ENCODE data around the gene CREB3L1. TPM values are rescaled to one million over a fixed set of nuclear protein-coding genes. Genes with fewer than 3 reads are reported as not detected.

The CREB3L1 gene
- total RNA-seq, 1 experiment from 2014 or later = not detected

DNA sequence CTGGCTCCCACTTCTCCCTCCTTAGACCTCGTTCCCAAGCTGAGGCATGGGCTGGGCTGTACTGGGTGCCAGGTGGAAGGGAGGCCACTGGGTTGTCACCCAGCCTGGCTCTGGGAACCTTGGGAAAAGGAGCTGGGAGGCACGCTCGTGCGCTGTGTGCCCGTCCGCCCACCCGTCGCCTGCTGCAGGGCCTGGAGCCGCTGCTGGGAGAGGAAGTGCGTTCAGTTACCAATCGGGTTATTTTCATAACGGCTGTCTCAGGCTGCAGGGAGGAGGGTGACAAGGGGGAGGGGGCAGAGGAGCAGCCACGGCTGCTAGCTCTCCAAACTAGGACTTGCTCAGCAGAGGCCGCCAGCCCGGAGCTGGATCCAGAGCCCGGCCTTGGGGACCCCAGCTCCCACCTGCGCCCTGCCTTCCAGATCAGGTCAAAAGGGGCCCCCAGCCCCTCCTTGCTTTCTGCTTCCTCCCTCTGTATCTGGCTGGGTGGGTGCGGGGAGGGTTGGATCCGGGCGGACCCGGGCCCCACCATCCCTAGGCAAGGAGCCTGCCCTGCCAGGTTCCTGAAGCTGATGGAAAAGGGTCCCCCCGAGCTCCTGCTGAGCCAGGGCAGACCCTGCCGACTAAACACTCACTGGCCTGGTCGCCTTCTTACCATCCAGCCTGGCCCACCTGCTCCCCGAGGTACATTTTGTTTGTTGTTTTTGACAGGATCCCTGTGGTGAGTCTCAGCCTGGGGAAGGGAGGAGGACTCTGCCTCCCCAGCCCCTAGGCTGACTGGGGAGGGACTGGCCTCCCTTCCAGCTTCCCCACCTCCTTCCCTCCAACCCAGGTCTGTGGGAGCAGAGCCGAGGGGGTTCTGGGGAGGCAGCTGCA lies 84.1 kb downstream of the CREB3L1 start:
- DNase-seq = peak; percentile 94
- Histone ChIP-seq H2AFZ (ENCODE audit: low read length) (no peak overlapping the region; the same call in 1 of the 2 replicates), H3K27me3 (ENCODE audit: low read length) (no peaks in the 10 kb centered on the region), H3K9me2 (replicated peaks; ENCODE audit: insufficient read depth, low read length) (no peaks in the 10 kb centered on the region), H3K36me3 (ENCODE audit: insufficient read depth, low read length) (no peaks in the 10 kb centered on the region), H3K4me3 (ENCODE audit: low read length) (peak overlapping the region; percentile 99), H3K4me1 (ENCODE audit: low read length) (peaks cover 68% of the 10 kb centered on the region), H3K9me3 (ENCODE audit: low read length) (no peaks in the 10 kb centered on the region), H3K9ac (ENCODE audit: low read length) (peak overlapping the region; percentile 100), H3K4me2 (ENCODE audit: low read depth, low read length, poor library complexity, severe bottlenecking) (peak overlapping the region; percentile 99), H4K20me1 (ENCODE audit: insufficient read depth, low read depth, low read length) (peaks cover 13% of the 10 kb centered on the region; the same call in 1 of the 2 replicates), H3K79me2 (ENCODE audit: low read length) (peaks cover 82% of the 10 kb centered on the region), H3K27ac (ENCODE audit: low read length) (peak overlapping the region; percentile 95)

DNA sequence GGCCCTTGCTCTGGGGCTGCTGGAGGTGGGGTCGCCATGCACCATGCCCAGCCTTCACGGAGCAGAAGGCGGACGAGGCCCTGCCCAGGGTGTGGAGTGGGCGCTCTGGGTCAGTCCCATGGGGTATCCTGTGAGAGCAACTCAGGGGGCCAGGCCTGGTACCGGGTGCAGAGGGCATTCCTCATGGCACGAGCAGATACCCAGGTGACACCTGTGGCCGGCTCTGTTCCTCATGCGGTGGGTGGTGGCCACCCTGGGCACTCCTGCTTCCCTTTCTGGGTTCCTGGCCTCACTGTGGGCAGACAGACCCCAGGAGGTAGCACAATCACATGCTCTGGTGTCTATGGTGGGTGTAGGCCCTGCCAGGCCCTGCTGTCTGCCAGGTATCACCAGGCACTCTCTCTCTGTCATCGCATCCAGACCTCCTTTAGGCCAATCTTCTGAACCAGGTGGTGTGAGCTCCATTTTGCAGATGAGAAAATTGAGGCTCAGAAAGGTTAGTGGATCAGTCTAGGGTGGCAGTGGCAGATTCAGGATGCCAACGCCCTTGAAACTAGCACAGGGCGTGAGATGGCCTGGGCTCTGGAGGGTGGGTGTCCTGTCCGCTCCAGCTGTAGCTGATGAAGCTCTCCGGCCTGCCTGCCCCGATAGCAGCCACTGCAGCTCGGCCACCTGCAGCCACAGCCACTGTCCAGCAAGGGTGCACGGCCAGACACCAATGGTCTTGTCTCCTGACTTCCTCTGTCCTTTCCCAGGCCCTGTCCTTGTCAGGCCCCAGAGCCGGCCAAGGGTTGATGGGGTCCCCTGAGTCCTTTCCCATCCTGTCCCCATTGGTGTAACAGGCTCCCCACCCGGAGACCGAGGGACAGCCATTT lies 84.9 kb downstream of the CREB3L1 start:
- H4K20me1 ChIP-seq (ENCODE audit: insufficient read depth, low read depth, low read length) = peaks cover 13% of the 10 kb centered on the region; the same call in 1 of the 2 replicates
- no peaks in the 10 kb centered on the region for H3K36me3 ChIP-seq (ENCODE audit: insufficient read depth, low read length)
- peaks cover 73% of the 10 kb centered on the region for H3K79me2 ChIP-seq (ENCODE audit: low read length)
- no peaks in the 10 kb centered on the region for H3K27me3 ChIP-seq (ENCODE audit: low read length)
- peak overlapping the region; percentile 100 for H3K9ac ChIP-seq (ENCODE audit: low read length)
- H3K27ac ChIP-seq (ENCODE audit: low read length) = peak overlapping the region; percentile 95
- no peaks in the 10 kb centered on the region for H3K9me3 ChIP-seq (ENCODE audit: low read length)
- peak overlapping the region; percentile 99 for H3K4me2 ChIP-seq (ENCODE audit: low read depth, low read length, poor library complexity, severe bottlenecking)
- DNase-seq = peak; percentile 47
- no peak overlapping the region for H2AFZ ChIP-seq (ENCODE audit: low read length)
- no peaks in the 10 kb centered on the region for H3K9me2 ChIP-seq (replicated peaks; ENCODE audit: insufficient read depth, low read length)
- peak overlapping the region; percentile 99 for H3K4me3 ChIP-seq (ENCODE audit: low read length)
- peaks cover 76% of the 10 kb centered on the region for H3K4me1 ChIP-seq (ENCODE audit: low read length)

DNA sequence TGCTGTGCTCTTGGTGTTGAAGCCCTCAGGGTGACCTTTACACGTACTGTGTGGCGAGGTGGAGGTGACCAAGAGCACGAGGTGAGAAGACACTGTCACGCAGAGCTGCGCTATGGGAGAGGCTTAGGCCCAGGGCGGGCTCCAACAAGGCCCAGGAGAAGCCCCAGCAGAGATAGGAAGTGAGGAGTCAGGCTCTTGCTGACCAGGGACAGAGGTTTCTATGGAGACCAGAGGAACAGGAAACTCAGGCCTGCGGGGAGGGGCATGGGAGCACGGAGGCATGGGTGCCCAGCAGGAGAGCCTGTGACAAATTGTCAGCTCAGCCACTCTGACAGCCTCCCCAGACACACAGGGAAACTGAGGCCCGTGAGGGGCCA lies 85.6 kb downstream of the CREB3L1 start:
- Histone ChIP-seq H3K27me3 (ENCODE audit: low read length) (no peaks in the 10 kb centered on the region), H3K4me3 (ENCODE audit: low read length) (peak overlapping the region; percentile 99; the same call in 1 of the 2 replicates), H3K9me3 (ENCODE audit: low read length) (no peaks in the 10 kb centered on the region), H3K36me3 (ENCODE audit: insufficient read depth, low read length) (peaks cover 3% of the 10 kb centered on the region; the same call in 1 of the 2 replicates), H4K20me1 (ENCODE audit: insufficient read depth, low read depth, low read length) (peaks cover 13% of the 10 kb centered on the region; the same call in 1 of the 2 replicates), H3K79me2 (ENCODE audit: low read length) (peaks cover 70% of the 10 kb centered on the region), H2AFZ (ENCODE audit: low read length) (no peak overlapping the region), H3K4me2 (ENCODE audit: low read depth, low read length, poor library complexity, severe bottlenecking) (peak overlapping the region; percentile 99), H3K9ac (ENCODE audit: low read length) (peak overlapping the region; percentile 100), H3K4me1 (ENCODE audit: low read length) (peaks cover 80% of the 10 kb centered on the region), H3K27ac (ENCODE audit: low read length) (peak overlapping the region; percentile 95), H3K9me2 (replicated peaks; ENCODE audit: insufficient read depth, low read length) (no peaks in the 10 kb centered on the region)
- DNase-seq = no peak

DNA sequence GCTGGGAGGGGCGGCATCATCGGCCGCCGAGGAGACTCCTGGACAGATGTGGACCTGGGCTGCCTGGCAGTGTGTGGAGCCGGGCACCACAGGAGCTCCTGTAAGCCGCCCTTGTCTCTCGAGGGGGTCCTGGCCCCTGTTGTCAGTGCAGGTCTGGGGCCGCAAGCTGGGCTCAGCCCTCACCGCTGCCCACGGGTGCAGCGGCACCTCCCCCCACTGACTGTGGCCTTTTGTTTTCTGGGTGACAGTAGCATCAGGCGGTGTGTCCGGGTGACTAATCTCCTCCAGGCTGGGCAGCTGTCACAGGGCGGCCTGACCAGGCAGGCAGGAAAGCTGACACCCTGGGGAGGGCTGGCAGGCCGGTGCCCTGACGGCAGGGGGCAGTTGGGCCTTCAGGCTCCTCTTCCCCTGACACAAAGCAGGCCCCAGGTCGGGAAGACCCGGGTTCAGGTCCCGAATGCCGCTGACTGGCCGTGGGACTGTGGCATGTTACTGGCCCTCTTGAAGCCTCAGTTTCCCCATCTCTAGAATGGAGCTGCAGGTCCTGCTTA lies 86.1 kb downstream of the CREB3L1 start:
- Histone ChIP-seq H3K9me3 (ENCODE audit: low read length) (no peaks in the 10 kb centered on the region), H4K20me1 (ENCODE audit: insufficient read depth, low read depth, low read length) (peaks cover 13% of the 10 kb centered on the region; the same call in 1 of the 2 replicates), H3K36me3 (ENCODE audit: insufficient read depth, low read length) (peaks cover 8% of the 10 kb centered on the region; the same call in 1 of the 2 replicates), H3K79me2 (ENCODE audit: low read length) (peaks cover 70% of the 10 kb centered on the region), H3K9ac (ENCODE audit: low read length) (0 out of 2 replicates have a peak overlapping the region, but pooled peaks have one; percentile 100), H3K4me1 (ENCODE audit: low read length) (peaks cover 80% of the 10 kb centered on the region), H3K9me2 (replicated peaks; ENCODE audit: insufficient read depth, low read length) (no peaks in the 10 kb centered on the region), H3K27me3 (ENCODE audit: low read length) (no peaks in the 10 kb centered on the region), H2AFZ (ENCODE audit: low read length) (no peak overlapping the region), H3K27ac (ENCODE audit: low read length) (peak overlapping the region; percentile 95; the same call in 1 of the 2 replicates), H3K4me2 (ENCODE audit: low read depth, low read length, poor library complexity, severe bottlenecking) (peak overlapping the region; percentile 99), H3K4me3 (ENCODE audit: low read length) (no peak overlapping the region)
- no peak for DNase-seq

DNA sequence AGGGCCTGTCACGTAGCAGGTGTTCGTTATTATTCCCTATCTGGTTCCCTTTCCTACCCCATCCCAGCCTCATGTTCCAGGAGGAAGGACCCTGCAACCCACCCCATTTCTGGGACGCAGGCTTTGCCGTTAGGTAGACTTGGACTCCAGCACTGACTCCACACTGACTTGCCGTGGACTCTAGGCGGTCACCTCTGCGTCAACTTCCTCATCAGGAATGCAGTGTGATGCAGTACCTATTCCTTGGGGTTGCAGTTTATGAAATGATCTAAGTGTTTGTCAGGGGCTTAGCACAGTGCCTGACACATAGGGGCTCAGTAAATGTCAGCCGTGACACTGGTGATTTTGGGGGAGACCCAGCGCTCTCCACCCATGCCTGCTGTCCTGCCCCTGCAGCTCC lies 86.6 kb downstream of the CREB3L1 start:
- H2AFZ ChIP-seq (ENCODE audit: low read length) = no peak overlapping the region
- H3K36me3 ChIP-seq (ENCODE audit: insufficient read depth, low read length) = peaks cover 10% of the 10 kb centered on the region; the same call in 1 of the 2 replicates
- H3K9me2 ChIP-seq (replicated peaks; ENCODE audit: insufficient read depth, low read length) = no peaks in the 10 kb centered on the region
- no peak for DNase-seq
- H3K27me3 ChIP-seq (ENCODE audit: low read length) = no peaks in the 10 kb centered on the region
- 0 out of 2 replicates have a peak overlapping the region, but pooled peaks have one; percentile 61 for H3K27ac ChIP-seq (ENCODE audit: low read length)
- H3K4me2 ChIP-seq (ENCODE audit: low read depth, low read length, poor library complexity, severe bottlenecking) = no peak overlapping the region
- H3K4me1 ChIP-seq (ENCODE audit: low read length) = peaks cover 80% of the 10 kb centered on the region
- H3K9ac ChIP-seq (ENCODE audit: low read length) = 0 out of 2 replicates have a peak overlapping the region, but pooled peaks have one; percentile 41
- H4K20me1 ChIP-seq (ENCODE audit: insufficient read depth, low read depth, low read length) = peaks cover 13% of the 10 kb centered on the region; the same call in 1 of the 2 replicates
- peaks cover 68% of the 10 kb centered on the region for H3K79me2 ChIP-seq (ENCODE audit: low read length)
- no peaks in the 10 kb centered on the region for H3K9me3 ChIP-seq (ENCODE audit: low read length)
- no peak overlapping the region for H3K4me3 ChIP-seq (ENCODE audit: low read length)

DNA sequence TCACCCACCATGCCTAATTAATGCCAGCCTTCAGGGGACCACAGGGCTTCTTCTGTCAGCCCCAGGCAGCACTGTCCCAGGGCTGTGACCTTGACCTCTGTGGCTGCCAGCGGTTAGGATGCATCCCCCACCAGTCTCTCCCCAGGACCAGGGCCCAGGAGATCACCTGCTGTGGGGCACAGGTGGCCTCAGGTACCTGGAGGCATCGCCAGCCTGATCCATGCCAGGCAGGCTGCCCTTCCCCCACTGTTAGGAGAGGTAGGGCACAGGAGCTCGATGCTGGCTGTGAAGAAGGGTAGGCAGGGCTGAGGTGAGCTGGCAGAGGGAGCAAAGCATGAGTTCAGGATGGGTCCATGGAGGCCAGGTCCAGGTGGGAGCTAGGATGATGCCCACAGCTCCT lies 87.3 kb downstream of the CREB3L1 start:
- Histone ChIP-seq H3K9me2 (replicated peaks; ENCODE audit: insufficient read depth, low read length) (no peaks in the 10 kb centered on the region), H3K4me1 (ENCODE audit: low read length) (peaks cover 78% of the 10 kb centered on the region), H3K27me3 (ENCODE audit: low read length) (no peaks in the 10 kb centered on the region), H3K9ac (ENCODE audit: low read length) (peak overlapping the region; percentile 41), H3K4me3 (ENCODE audit: low read length) (no peak overlapping the region), H3K27ac (ENCODE audit: low read length) (peak overlapping the region; percentile 61; the same call in 1 of the 2 replicates), H2AFZ (ENCODE audit: low read length) (no peak overlapping the region), H3K9me3 (ENCODE audit: low read length) (no peaks in the 10 kb centered on the region), H3K79me2 (ENCODE audit: low read length) (peaks cover 65% of the 10 kb centered on the region), H3K4me2 (ENCODE audit: low read depth, low read length, poor library complexity, severe bottlenecking) (peak overlapping the region; percentile 23), H3K36me3 (ENCODE audit: insufficient read depth, low read length) (peaks cover 10% of the 10 kb centered on the region; the same call in 1 of the 2 replicates), H4K20me1 (ENCODE audit: insufficient read depth, low read depth, low read length) (peaks cover 13% of the 10 kb centered on the region; the same call in 1 of the 2 replicates)
- DNase-seq = no peak

DNA sequence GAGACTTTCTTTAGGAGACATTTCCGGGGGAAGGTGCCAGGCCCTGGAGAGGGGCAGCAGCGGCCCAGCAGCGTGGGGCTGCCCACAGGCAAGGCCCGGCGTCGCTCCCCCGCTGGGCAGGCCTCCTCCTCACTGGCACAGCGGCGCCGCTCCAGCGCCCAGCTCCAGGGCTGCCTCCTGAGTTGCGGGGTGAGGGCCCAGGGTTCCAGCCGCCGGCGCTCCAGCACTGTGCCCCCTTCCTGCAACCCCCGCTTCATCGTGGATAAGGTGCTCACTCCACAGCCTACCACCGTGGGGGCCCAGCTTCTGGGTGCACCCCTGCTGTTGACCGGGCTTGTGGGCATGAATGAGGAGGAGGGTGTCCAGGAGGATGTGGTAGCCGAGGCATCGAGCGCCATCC lies 88.8 kb downstream of the CREB3L1 start:
- no peak overlapping the region for H2AFZ ChIP-seq (ENCODE audit: low read length)
- DNase-seq = no peak
- H3K9me2 ChIP-seq (replicated peaks; ENCODE audit: insufficient read depth, low read length) = no peaks in the 10 kb centered on the region
- H3K27ac ChIP-seq (ENCODE audit: low read length) = no peak overlapping the region
- H3K4me1 ChIP-seq (ENCODE audit: low read length) = peaks cover 63% of the 10 kb centered on the region
- H3K27me3 ChIP-seq (ENCODE audit: low read length) = no peaks in the 10 kb centered on the region
- H3K79me2 ChIP-seq (ENCODE audit: low read length) = peaks cover 52% of the 10 kb centered on the region
- no peak overlapping the region for H3K4me3 ChIP-seq (ENCODE audit: low read length)
- H4K20me1 ChIP-seq (ENCODE audit: insufficient read depth, low read depth, low read length) = peaks cover 13% of the 10 kb centered on the region; the same call in 1 of the 2 replicates
- peaks cover 13% of the 10 kb centered on the region; the same call in 1 of the 2 replicates for H3K36me3 ChIP-seq (ENCODE audit: insufficient read depth, low read length)
- no peak overlapping the region for H3K9ac ChIP-seq (ENCODE audit: low read length)
- no peak overlapping the region for H3K4me2 ChIP-seq (ENCODE audit: low read depth, low read length, poor library complexity, severe bottlenecking)
- H3K9me3 ChIP-seq (ENCODE audit: low read length) = no peaks in the 10 kb centered on the region

All from Karpas-422 (cell line).